Endothelial cell of umbilical vein (primary cell): ENCODE results near the gene ST3GAL4.

Experiments used
- JUN ChIP-seq: IDR thresholded peaks from 2 replicates; pipeline ENCODE4 v1.6.1; 2011; ENCODE audit warnings: borderline replicate concordance, low read depth; ENCODE audit not compliant: insufficient read length, insufficient read depth
- POLR2A ChIP-seq: IDR thresholded peaks from 2 replicates; pipeline ENCODE4 v1.6.1; 2012; ENCODE audit warnings: low read depth, mild to moderate bottlenecking, control low read depth, low read length
- POLR2AphosphoS5 ChIP-seq: IDR thresholded peaks from 2 replicates; pipeline ENCODE4 v1.6.1; 2012; ENCODE audit warnings: low read depth, mild to moderate bottlenecking, control low read depth, low read length, moderate library complexity; ENCODE audit not compliant: insufficient read depth
- TF ChIP-seq, protein P1 (sequence below): IDR thresholded peaks from 2 replicates; pipeline ENCODE4 v1.6.1; 2011; ENCODE audit not compliant: insufficient read depth, insufficient read length

DNA sequence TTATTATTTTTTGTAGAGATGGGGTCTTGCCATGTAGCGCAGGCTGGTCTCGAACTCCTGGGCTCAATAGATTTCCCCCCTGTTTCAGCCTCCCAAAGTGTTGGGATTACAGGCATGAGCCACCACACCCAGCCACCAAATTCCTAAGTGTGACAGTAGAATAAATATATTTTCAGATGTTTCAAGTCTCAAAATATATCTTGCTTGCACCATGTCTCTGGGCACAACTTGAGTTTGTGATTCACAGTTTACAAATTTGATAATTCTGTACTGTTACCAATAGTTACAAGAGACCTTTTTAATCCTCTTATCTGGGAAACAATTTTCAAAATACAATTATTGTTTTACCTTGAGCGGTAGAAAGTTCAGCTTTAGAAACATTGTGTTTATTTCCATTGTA is 32.5 kb upstream of the ST3GAL4 start:
- TF ChIP-seq POLR2AphosphoS5: no peak
- TF ChIP-seq POLR2A: no peak
- TF ChIP-seq, protein P1, sequence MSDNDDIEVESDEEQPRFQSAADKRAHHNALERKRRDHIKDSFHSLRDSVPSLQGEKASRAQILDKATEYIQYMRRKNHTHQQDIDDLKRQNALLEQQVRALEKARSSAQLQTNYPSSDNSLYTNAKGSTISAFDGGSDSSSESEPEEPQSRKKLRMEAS: no peak
- no peak for TF ChIP-seq JUN
